ENCODE results near the gene NIM1K.
"Not testable (repeated sequence)": the region's sequence is repeated elsewhere in the genome, so short reads cannot be mapped to it uniquely, and the experiment has no call there.

Gene NIM1K

DNA sequence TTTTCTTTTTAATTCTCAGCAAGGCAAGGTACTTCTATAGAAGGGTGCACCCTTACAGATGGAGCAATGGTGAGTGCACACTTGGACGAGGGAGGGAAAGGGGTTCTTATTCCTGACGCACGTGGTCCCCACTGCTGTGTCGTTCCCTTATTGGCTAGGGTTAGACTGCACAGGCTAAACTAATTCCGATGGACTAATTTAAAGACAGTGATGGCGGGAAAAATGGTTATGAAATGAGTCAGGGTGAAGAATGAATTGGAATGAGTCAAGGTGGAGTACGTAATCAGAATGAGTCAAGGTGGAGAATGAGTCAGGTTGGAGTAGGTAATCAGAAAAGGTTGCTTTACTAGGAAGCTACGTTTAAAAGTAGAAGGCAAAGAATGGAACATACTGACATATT lies 123.2 kb downstream of the NIM1K start:
- POLR2A ChIA-PET = no interaction called here
- TF ChIP-seq CTCF (IDR thresholded peaks at IDR 0.05; ENCODE audit: control extremely low read depth, extremely low read depth, low read depth, missing control alignments) = no peak
- DNase-seq (ENCODE audit: extremely low spot score) = no peak
- CTCF ChIA-PET = no interaction called here

DNA sequence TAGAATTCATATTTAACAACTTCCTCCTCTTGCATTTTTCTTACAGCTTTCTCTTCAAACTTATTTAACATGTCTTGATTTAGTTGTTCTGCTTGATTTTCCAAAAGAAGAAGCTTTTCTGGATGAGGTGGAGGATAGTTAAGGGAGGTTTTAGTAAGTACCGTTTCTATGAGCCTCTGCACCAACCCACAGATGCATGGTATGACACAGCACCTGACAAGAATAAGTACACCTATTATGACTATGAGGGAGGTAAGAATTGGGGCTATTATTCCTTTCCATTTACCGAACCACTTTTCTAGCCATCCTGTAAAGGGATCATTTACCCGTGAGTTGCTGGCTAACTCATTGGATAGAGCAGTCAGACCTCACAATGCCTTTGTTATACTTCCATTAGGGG lies 123.7 kb downstream of the NIM1K start:
- CTCF ChIA-PET = interaction anchor here (1.1 kb wide), 1 partner anchor 12 kb away, joined by 3 read pairs; no protein-coding TSS in a partner anchor
- DNase-seq (ENCODE audit: extremely low spot score) = no peak
- no peak for TF ChIP-seq CTCF (IDR thresholded peaks at IDR 0.05; ENCODE audit: control extremely low read depth, extremely low read depth, low read depth, missing control alignments)
- POLR2A ChIA-PET = no interaction called here

- TF ChIP-seq CTCF (IDR thresholded peaks at IDR 0.05; ENCODE audit: control extremely low read depth, extremely low read depth, low read depth, missing control alignments) = no peak
- DNase-seq (ENCODE audit: extremely low spot score) = no peak
- CTCF ChIA-PET = interaction anchor here (1.1 to 1.9 kb wide), 3 partner anchors 10 to 73 kb away, joined by 3 to 7 read pairs (median 5); no protein-coding TSS in a partner anchor
- POLR2A ChIA-PET = no interaction called here
Measured at GRCh38 chr5:43316421-43316820, 124.4 kb downstream of the NIM1K start.

- TF ChIP-seq CTCF (IDR thresholded peaks at IDR 0.05; ENCODE audit: control extremely low read depth, extremely low read depth, low read depth, missing control alignments) = no peak
- POLR2A ChIA-PET = no interaction called here
- DNase-seq (ENCODE audit: extremely low spot score) = no peak
- CTCF ChIA-PET = no interaction called here
Measured at GRCh38 chr5:43320846-43321245, 128.8 kb downstream of the NIM1K start.

GRCh38 chr5:43323488-43323887 lies 131.5 kb downstream of the NIM1K start:
- DNase-seq (ENCODE audit: extremely low spot score); CTCF ChIA-PET; POLR2A ChIA-PET: not testable (repeated sequence)

- POLR2A ChIA-PET; CTCF ChIA-PET; DNase-seq (ENCODE audit: extremely low spot score): not testable (repeated sequence)
Measured at GRCh38 chr5:43325624-43326023, 133.6 kb downstream of the NIM1K start.
